HG03378 (cell line): ENCODE results near the gene ZNF658.
A peak's percentile ranks its signal among the peaks of the same experiment; 100 is the strongest.
"Not testable (repeated sequence)": the region's sequence is repeated elsewhere in the genome, so short reads cannot be mapped to it uniquely, and the experiment has no call there.

Experiments used
- ATAC-seq: cut with Tn5 transposase; IDR thresholded peaks from one replicate; pipeline ENCODE4 v1.9.1; 2021; ENCODE audit warnings: mild to moderate bottlenecking, moderate library complexity; ENCODE audit not compliant: unreplicated experiment

Gene ZNF658

GRCh38 chr9:66900490-66901131 lies at the start of gene ZNF658:
ZNF658 (plus strand) TSS chr9:66900725; CDS start chr9:66903562, 2,837 bp downstream.
- ATAC-seq = peak; percentile 97

GRCh38 chr9:66861732-66862131 lies 38.8 kb upstream of the ZNF658 start:
- ATAC-seq = not testable (repeated sequence)

GRCh38 chr9:66868660-66869059 lies 31.9 kb upstream of the ZNF658 start:
- ATAC-seq = not testable (repeated sequence)

- ATAC-seq = peak; percentile 87
Measured at GRCh38 chr9:66880605-66881004, 19.9 kb upstream of the ZNF658 start.

- not testable (repeated sequence) for ATAC-seq
Measured at GRCh38 chr9:66881847-66882246, 18.7 kb upstream of the ZNF658 start.

- peak; percentile 95 for ATAC-seq
Measured at GRCh38 chr9:66890334-66890733, 10.2 kb upstream of the ZNF658 start.

- peak; percentile 25 for ATAC-seq
Measured at GRCh38 chr9:66901141-66901540, 616 bp downstream of the ZNF658 start.

- ATAC-seq = not testable (repeated sequence)
Measured at GRCh38 chr9:66909560-66909959, 9.0 kb downstream of the ZNF658 start.

- not testable (repeated sequence) for ATAC-seq
Measured at GRCh38 chr9:66920072-66920471, 19.5 kb downstream of the ZNF658 start.

GRCh38 chr9:66936194-66936870 lies 35.8 kb downstream of the ZNF658 start:
- not testable (repeated sequence) for ATAC-seq

GRCh38 chr9:66937662-66938061 lies 37.1 kb downstream of the ZNF658 start:
- ATAC-seq = not testable (repeated sequence)

GRCh38 chr9:66938322-66938721 lies 37.8 kb downstream of the ZNF658 start:
- ATAC-seq = not testable (repeated sequence)

- not testable (repeated sequence) for ATAC-seq
Measured at GRCh38 chr9:66939878-66940830, 39.6 kb downstream of the ZNF658 start.

GRCh38 chr9:66942400-66943155 lies 42.1 kb downstream of the ZNF658 start:
- ATAC-seq = not testable (repeated sequence)

GRCh38 chr9:66952576-66952975 lies 52.1 kb downstream of the ZNF658 start:
- not testable (repeated sequence) for ATAC-seq
